ENCODE data around the gene P3H4.

Gene P3H4

DNA sequence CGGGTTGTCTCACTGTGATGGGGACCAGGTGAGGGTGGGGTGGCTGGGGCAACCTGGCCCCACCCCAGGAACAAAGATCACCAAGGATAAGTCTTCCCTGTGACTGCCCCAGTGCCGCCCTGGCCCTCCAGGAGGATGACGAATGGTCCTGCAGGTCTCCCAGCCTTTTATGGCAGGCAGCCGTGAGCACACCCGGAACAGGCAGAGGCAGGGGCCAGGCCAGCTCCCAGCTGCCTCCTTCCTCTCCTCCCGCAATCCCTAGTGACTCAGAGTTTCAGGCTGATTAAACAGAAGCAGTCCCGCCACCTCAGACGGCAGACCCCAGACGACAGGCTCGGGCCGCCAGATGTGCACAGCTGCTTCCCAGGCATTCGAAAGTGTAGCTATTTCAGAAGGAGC, 38.6 kb downstream of the P3H4 start:
- Histone ChIP-seq H3K9ac (no peak overlapping the region), H3K4me3 (ENCODE audit: low read depth, low read length) (no peak overlapping the region)
- no peak for TF ChIP-seq CTCF (IDR thresholded peaks at IDR 0.05)

DNA sequence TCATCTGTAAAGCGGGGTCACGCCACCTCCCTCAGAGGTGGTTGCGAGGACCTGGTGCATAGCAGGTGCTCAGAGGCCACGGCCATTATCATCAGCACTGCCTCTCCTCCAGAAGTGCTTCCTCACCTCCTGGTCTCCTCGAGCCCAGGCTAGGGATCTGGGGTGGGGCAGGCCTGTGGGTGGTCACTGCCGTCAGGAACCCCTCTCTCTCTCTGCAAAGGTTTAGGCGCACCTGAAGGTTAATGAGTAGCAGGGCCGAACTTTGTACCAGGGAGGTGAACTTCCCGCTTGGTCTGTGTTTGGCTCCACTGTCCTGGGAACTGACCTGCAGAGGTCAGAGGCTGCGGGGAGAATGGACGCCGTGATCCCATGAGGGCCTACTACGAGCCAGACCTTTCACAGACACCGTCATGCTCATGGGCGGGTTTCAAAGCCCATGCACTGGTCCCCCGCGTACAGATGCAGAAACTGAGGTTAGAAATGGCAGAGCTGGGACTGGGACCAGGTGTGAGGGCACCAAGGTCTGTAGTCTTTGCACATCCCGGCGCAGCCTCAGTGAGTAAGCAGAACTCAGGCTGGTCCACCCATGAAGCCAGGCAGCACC, 39.1 kb downstream of the P3H4 start:
- TF ChIP-seq CTCF (IDR thresholded peaks at IDR 0.05) = no peak
- no peaks in the 10 kb centered on the region for H3K36me3 ChIP-seq (ENCODE audit: control insufficient read depth, insufficient read depth, low read length)
- peaks cover 7% of the 10 kb centered on the region for H3K4me1 ChIP-seq
- no peak overlapping the region for H3K27ac ChIP-seq
- H3K79me2 ChIP-seq = peaks cover 27% of the 10 kb centered on the region
- H2AFZ ChIP-seq = no peak overlapping the region
- no peaks in the 10 kb centered on the region for H3K9me3 ChIP-seq (ENCODE audit: control insufficient read depth, low read length)
- no peak overlapping the region for H3K4me3 ChIP-seq (ENCODE audit: low read depth, low read length)
- no peaks in the 10 kb centered on the region for H3K27me3 ChIP-seq (ENCODE audit: control insufficient read depth, insufficient read depth, low read length)
- H3K9ac ChIP-seq = no peak overlapping the region
- H3K4me2 ChIP-seq (ENCODE audit: low read length) = no peak overlapping the region

More for the DNA sequence above, 38.6 kb downstream of the P3H4 start:
- Histone ChIP-seq H3K4me2 (ENCODE audit: low read length) (no peak overlapping the region), H3K36me3 (ENCODE audit: control insufficient read depth, insufficient read depth, low read length) (no peaks in the 10 kb centered on the region), H3K4me1 (peaks cover 7% of the 10 kb centered on the region), H2AFZ (no peak overlapping the region), H3K27ac (no peak overlapping the region), H3K9me3 (ENCODE audit: control insufficient read depth, low read length) (no peaks in the 10 kb centered on the region), H3K27me3 (ENCODE audit: control insufficient read depth, insufficient read depth, low read length) (no peaks in the 10 kb centered on the region), H3K79me2 (peaks cover 27% of the 10 kb centered on the region)

GRCh38 chr17:41772218-41772585, 39.5 kb downstream of the P3H4 start:
- no peak for TF ChIP-seq CTCF (IDR thresholded peaks at IDR 0.05)
- Histone ChIP-seq H3K27ac (no peak overlapping the region), H3K27me3 (ENCODE audit: control insufficient read depth, insufficient read depth, low read length) (no peaks in the 10 kb centered on the region), H3K4me3 (ENCODE audit: low read depth, low read length) (no peak overlapping the region), H2AFZ (no peak overlapping the region), H3K36me3 (ENCODE audit: control insufficient read depth, insufficient read depth, low read length) (no peaks in the 10 kb centered on the region), H3K9ac (no peak overlapping the region), H3K4me2 (ENCODE audit: low read length) (no peak overlapping the region), H3K79me2 (peaks cover 27% of the 10 kb centered on the region), H3K4me1 (peaks cover 4% of the 10 kb centered on the region), H3K9me3 (ENCODE audit: control insufficient read depth, low read length) (no peaks in the 10 kb centered on the region)

DNA sequence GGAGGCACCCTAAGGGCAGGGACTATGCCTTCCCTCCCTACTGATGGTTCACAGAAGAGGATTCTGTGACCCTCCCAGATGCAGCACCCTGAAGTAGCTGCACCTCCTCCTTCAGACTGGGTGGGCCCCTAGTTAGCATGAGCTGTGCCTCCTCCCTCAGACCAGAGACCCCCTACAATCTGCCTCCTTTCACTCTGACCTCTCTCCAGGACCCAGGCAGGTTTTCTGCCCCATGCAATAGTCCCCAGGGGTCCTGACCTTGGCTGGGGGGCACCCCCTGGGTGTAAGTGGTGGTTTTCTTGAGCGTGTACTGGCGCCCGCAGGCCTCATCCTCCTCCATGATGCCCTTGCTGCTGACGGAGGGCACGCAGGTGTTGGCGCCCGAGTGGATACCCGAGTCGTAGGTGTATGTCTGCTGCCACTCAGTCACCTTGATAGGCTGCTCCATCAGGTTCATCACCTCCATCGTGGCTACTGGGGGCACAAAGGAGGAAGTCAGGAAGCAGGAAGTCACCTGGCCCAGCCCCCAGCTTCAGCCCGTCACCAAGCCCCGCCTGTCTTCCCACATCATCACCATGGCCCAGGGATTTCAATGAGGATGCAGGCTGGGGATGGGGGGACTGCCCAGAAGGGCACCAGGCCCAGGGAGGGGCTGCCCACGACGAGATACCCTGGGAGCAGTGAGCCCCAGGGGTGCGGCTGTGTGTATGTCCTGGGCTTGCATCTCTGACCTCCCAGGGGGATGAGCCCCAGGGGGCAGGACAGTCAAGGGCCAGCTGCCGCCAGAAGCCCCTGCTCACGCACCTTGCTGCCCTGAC, 40.2 kb downstream of the P3H4 start:
- no peak for TF ChIP-seq CTCF (IDR thresholded peaks at IDR 0.05)
- Histone ChIP-seq H3K27me3 (ENCODE audit: control insufficient read depth, insufficient read depth, low read length) (no peaks in the 10 kb centered on the region), H3K9me3 (ENCODE audit: control insufficient read depth, low read length) (no peaks in the 10 kb centered on the region), H3K4me3 (ENCODE audit: low read depth, low read length) (no peak overlapping the region), H3K9ac (no peak overlapping the region), H2AFZ (no peak overlapping the region), H3K79me2 (peaks cover 26% of the 10 kb centered on the region), H3K4me1 (peaks cover 4% of the 10 kb centered on the region), H3K27ac (no peak overlapping the region), H3K4me2 (ENCODE audit: low read length) (no peak overlapping the region), H3K36me3 (ENCODE audit: control insufficient read depth, insufficient read depth, low read length) (no peaks in the 10 kb centered on the region)
